HG03558 (cell line): ENCODE measurements around the gene MAN1B1.
"Not testable (repeated sequence)": the region's sequence is repeated elsewhere in the genome, so short reads cannot be mapped to it uniquely, and the experiment has no call there.

Experiments used
- ATAC-seq: cut with Tn5 transposase; IDR thresholded peaks from one replicate; pipeline ENCODE4 v1.9.1; 2021; ENCODE audit warnings: moderate number of reproducible peaks; ENCODE audit not compliant: unreplicated experiment; ENCODE audit errors: extremely low read depth

The MAN1B1 gene

DNA sequence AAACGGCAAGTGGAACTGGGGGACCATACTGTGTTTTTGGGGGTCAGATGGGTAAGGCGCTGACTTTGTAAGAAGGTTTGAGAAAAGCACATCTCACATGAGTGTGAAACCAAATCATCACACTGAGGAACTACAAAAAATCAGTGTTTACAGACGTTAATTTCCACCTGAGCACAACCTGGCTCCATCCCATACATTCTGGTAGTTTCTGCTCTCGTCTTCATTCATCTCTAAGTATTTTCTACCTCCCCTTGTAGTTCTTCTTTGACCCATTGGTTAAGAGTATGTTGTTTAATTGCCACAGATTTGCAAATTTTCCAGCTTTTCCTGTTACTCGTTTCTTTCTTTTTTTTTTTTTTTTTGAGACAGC, 36.7 kb downstream of the MAN1B1 start:
- ATAC-seq = no peak

DNA sequence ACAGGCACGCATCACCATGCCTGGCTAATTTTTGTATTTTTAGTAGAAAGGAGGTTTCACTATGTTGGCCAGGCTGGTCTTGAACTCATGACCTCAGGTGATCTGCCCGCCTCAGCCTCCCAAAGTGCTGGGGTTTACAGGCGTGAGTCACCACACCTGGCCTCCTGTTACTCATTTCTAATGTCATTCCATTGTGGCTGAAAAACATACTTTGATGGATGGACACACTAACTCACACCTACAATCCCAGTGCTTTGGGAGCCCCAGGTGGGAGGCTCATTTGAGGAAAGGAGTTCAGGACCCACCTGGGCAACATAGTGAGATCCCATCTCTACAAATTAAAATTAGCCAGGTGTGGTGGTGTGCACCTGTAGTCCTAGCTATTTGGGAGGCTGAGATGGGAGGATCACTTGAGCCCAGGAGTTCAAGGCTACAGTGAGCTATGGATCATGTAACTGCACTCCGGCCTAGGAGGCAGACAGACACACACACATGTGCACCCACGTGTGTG, 37.2 kb downstream of the MAN1B1 start:
- ATAC-seq = not testable (repeated sequence)

DNA sequence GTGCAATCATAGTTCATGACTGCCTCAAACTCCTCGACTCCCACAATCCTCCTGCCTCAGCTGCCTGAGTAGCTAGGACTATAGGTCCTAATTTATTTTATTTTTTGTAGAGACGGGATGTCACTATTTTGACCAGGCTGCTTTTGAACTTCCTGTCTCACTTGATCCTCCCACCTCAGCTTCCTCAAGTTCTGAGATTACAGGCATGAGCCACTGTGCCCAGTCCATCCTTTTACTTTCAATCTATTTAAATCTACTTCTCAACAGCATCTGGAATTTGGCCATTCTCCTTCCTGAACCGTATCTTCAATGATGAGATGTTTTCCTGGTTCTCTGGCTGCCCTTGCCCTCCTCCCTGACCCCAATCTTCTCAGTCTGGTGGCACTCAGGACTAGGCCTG, 40.0 kb downstream of the MAN1B1 start:
- ATAC-seq = no peak

DNA sequence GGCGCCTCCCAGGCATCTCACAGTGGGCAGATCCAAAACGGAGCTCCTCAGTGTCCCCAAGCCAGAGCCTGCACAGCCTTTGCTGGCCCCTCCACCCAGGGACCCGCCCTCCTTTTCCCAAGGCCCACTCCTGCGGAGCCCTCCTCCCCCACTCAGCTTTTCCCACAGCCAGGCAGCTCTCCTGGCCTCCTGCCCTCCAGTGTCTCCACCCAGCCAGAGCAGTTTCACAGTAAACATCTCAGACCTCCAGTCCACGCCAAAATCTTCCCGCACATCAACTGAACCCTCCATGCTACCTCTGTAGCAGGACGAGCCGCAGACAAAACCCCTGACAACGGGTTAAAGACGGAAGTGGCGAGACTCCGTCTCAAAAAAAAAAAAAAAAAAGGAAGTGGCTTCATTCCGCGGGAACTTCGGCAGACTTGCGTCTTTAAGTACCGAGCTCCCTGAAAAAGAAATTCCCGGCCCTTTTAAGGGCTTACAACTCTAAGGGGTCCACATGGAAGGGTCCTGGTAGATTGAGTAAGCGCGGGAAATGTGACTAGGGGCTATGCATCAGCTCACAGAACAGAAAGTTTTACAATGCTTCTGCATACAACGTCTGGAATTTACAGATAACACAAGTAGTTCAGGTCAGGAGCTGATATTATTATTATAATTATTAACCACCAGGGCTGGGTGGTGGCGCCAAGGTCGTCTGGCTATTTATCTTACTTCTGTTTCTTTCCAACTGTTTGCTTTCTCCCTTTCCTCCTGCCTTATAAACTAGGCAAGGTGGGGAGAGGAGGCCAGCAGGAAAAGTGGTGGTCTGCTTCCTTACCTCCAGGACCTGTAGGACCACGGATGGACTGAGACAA, 40.7 kb downstream of the MAN1B1 start:
- no peak for ATAC-seq

DNA sequence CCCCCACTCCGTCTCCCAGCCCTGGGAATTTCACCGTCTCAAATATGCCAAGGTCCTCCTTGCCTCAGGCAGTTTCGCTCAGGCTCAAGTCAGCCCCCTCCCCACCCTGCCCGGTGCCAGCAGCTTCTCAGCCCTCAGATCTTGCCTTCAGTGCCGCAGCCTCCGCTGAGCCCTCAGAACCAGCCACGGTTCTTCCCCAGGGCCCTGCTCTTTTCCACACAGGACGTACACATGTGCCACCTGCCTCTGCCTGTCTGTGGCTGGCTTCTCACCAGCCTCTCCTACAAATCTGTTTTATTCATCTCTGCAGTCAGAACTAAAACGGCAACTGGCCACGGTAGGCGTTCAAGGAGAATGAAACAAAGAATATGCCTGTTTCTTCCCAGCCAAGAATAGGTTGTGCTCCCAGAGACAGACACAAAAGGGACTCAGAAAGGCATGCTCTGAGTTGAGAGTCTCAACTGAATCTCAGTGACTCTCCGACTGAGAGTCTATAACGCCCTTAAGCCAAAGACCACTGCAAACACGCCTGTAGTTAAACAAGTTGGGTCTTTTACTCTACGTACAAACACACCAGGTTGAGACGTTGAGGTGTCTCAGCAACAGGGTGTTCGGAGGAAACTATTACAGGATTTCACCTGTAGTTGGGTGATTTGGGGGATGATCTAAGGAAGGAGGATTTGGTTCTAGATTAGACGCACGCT, 41.5 kb downstream of the MAN1B1 start:
- no peak for ATAC-seq

DNA sequence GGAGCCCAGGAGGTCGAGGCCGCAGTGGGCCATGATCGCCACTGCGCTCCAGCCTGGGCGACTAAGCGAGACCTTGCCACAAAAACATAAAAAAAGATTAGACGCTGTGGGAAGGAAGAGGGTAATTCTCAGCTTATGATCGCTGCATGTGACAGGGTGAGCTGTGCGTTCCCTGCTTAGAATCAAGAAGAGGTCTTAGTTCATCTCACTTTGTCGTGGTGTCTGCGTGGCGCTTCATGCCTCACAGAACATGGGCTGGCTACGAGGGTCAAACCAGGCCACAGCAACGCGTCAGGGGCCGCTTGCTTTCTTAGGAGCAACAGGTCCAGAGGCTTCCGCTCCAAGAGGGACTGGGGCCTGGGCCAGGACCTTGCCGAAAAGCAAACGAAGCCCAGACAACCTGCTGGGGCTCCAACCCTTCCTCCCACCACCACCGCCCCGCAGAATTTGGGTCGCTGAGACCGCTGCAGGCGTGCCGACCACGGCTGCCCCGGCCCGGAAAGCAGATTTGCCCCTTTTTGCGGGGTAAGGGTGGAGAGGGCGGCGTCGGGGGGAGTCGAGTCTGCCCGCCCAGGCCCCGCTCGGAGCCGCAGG, 42.2 kb downstream of the MAN1B1 start:
- no peak for ATAC-seq

DNA sequence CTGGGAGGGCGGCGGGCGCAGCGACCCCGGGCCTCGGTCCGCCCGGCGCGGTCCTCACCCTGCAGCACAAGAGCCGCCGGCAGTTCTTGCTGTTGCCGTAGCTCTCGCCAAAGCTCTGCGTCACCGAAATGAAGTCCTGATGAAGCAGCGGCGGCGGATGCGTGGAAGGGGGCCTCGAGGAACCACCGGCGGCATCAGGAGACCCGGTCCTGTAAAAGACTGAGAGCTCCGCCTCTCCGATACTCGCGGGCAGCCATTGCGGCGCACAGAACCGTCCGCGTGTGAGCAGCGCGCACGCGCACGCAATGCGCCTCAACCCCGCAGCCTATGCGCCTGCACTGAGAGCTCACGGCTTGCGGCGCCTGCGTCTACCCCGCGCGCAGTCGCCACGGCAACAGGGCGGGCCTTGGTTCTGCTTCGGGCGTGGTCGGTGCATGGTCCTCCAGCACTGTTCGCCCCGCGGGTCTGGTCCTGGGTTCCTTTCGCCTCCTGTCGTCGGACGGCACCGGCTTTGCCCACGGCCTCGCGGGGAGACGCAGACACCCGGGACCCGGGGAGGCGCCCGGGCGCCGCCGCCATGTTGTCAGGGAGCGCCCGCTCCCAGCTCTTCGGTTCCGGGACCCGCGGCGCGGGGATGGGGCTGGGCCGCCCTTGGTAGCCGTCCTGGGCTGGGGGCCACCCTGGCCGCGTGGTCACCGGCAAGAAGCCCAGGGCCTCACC, 42.8 kb downstream of the MAN1B1 start:
- peak; percentile 57 for ATAC-seq

DNA sequence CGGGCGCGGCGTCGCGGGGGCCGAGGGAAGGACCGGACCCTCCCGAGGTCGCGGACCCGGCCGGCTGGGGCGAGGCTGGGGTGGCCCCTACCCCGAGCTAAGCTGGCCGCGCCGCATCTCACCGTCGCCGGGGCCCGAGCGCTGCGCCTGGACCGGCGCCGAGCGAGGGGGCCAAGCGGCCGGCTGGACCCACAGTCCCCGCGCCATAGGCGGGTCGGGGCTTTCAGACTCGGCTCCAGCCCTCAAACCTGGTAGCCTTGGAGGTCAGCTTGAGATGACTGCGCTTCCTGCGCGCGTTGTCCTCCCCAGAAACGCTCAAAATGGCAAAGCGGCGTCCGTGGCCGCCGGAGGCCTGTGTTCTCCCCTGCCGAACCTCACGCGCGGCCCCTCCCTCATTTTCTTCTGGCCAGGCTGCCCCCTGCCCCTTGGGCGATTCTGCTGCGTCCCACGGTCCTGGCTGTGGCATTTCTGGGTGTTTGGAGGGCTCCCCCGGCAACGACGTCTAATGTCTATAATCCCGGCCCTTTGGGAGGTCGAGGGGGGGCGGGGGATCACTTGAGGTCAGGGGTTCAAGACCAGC, 43.5 kb downstream of the MAN1B1 start:
- ATAC-seq = peak; percentile 7

DNA sequence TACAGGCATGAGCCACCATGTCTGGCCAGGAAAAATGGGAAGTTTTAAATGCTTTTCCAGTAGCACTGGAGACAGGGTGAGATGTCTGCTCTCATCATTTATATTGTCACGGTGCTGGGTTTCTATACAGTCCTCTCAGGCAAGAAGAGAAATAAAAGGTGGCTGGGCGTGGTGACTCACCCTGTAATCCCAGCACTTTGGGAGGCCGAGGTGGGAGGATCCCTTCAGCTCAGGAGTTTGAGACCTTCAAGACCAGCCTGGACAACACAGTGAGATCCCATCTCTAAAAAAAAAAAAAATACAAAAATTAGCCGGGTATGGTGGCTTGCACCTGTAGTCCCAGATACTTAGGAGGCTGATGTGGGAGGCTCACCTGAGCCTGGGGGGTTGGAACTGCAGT, 47.4 kb downstream of the MAN1B1 start:
- no peak for ATAC-seq

DNA sequence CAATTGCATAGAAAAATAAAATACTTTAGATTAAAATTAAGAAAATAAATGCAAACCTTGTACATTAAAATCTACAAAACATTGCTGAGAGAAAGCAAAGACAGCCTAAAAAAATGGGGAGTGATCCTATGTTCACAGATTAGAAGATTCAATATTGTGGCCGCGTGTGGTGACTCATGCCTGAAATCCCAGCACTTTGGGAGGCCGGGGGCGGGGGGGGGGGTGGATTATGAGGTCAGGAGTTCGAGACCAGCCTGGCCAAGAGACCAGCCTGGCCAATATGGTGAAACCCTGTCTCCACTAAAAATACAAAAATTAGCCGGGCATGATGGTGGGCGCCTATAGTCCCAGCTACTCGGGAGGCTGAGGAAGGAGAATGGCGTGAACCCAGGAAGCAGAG, 48.4 kb downstream of the MAN1B1 start:
- ATAC-seq = not testable (repeated sequence)

DNA sequence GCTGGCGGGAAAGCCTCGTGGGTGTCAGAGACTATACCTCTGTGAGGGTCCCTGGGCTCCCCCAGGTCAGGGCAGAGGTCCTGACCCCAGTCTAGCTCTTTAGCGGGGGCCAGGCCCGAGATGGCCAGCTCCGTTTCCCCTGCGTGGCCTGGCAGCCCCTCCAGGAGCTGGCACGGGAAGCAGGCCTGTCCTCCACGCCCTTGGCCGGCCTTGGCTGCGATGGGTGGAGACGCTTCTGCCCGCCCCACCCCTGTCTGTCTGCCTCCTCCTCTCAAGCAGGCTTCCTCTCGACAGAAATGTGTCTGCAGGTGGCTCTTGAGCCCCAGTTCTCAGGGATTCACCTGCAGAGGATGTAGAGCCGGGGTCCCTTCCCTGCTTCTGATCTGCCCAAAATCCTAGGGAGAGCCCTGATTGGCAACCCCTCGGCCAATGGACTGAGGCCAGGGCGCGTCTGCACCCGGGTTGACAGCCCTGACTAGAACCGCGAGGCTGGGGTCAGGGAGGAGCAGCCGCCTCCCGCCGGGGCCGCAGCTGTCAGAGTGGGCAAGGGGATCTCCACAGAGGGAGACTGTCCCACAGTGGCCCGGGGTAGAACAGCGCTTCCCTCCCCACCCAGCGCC, 49.6 kb downstream of the MAN1B1 start:
- no peak for ATAC-seq

DNA sequence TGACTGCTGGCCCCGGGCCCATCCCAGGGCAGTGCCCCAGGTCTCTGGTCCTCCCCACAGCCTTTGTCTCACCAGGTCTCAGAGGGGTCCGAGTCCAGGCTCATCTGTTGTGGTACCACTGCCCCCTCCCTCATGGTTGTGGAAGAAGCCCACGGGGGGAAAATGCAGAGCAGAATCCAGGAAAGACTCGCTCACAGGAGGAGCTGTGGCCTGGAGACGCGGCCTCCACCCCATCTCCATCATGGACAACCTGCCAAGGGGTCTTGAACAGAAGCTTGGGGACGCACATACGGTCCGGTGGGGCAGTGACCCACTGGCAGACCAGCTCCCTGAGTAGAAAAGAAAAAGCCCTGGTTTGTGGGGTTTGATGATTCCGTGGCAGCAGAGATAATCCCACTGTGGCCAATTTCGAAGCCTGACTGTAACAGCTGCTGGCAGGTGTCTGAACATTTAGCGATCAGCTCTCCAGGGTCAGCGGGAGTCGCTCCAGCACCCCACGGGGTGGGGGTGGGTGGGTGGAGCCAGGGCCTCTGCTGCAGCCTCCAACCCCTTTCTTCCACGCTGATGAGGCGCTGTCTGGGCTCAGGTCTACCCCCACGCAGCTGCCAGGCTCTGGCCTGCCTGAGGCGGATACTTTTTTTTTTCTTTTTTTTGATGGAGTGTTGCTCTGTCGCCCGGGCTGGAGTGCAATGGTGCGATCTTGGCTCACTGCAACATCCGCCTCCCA, 50.3 kb downstream of the MAN1B1 start:
- ATAC-seq = no peak

DNA sequence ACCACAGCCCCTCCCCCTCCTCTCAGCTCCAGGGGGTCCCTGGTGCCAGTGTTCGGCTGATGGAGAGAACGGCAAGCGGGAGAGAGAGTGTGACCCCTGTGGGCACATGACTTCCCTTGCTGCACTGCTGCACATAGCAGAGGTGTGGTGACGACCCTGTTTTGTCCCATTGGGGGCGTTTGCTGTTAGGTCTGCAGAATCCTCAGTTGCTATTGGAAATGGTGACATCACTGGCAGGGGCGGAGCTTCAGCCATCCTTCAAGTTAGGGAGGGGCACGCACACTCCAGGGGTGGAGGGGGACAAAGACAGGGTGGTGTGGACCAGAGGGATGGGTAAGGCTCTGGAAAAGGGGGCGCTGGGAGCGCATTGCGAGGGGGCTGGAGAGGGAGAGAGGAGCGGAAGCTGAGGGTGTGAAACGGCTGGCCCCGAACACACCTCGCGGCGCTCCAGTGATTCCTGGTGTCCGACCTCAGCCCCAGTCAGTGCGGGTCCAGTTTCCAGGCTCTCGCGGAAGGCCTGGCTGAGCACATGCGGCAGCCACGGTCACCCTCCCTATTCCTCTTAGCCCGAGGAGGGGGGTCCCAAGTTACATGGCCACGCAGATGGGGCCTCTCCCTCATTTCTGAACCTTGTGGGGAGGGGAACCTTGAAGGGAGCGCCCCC, 51.4 kb downstream of the MAN1B1 start:
- no peak for ATAC-seq

DNA sequence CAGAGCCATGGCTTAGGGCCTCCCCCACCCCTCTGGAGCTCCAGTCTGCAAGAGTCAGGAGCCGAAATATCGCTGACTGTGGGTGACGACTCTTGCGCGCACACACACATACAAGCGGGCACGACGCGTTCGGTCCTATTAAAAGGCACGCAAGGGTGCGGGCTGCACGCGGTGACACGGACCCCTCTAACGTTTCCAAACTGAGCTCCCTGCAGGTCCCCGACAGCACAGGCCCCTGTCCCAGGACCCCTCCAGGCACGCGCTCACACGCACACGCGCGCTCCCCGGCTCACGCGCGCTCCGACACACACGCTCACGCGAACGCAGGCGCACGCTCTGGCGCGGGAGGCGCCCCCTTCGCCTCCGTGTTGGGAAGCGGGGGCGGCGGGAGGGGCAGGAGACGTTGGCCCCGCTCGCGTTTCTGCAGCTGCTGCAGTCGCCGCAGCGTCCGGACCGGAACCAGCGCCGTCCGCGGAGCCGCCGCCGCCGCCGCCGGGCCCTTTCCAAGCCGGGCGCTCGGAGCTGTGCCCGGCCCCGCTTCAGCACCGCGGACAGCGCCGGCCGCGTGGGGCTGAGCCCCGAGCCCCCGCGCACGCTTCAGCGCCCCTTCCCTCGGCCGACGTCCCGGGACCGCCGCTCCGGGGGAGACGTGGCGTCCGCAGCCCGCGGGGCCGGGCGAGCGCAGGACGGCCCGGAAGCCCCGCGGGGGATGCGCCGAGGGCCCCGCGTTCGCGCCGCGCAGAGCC, 52.1 kb downstream of the MAN1B1 start, which contains the start of gene GRIN1:
Gene GRIN1 (plus strand): TSS at position 433 of the 746 bp plus-strand sequence. CDS start 333 bp downstream, outside the sequence.
- no peak for ATAC-seq

DNA sequence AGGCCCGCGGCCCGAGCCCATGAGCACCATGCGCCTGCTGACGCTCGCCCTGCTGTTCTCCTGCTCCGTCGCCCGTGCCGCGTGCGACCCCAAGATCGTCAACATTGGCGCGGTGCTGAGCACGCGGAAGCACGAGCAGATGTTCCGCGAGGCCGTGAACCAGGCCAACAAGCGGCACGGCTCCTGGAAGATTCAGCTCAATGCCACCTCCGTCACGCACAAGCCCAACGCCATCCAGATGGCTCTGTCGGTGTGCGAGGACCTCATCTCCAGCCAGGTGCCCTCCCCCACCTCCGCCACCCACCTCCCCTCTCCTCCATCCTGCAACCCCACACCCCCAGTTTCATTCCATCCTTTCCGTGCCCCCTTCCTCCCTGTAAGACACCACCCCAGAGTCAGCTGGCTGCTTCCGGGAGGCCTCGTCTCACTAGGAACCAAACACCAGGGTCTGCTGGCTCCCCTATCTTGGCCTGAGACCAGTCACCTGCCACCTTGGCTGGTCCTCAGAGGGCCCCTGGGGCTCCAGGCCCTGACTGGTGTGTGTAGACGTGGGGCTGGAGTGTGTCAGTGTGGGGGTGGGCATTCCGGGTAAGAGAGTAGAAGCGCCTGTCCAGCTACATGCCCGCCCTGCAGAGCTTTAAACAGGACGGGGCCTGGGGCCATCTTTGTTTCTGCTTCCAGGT, 52.8 kb downstream of the MAN1B1 start:
- no peak for ATAC-seq

DNA sequence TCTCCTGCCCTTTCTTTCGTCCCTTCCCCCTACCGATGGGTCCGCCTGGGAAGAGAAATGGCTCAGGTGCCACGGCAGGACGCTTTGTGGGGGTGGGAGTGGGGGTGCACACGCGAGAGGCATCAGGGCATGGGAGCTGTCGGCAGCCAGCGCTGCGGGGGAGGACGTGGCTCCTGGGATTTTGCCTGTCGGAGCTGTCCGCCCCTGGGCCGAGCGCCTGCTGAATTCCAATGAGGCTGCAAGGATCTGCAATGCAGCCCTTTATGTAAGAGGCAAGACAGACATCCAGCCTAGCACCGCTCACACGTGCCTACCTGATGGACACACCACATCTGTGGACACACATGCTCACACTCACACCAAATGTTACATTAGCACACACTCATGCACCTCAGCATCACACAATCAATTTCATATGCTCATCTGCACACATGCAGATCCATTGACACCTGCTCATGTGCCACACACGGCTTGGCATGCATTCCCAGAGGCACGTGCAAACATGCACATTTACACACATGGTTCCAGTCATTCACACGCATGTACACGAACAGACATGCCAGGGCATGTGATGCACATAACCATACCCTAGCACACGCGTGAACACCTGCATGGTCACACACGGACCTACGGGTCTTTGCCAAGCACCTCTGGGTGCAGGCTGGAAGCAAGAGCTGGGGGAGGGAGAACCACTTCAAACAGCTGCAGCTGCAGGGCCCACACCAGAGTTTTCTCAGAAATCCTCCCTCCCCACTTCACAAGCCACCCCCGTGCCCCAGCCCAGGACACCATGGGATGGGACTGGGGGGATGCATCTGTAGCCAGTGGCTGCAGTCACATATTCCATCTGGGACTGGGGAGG, 53.6 kb downstream of the MAN1B1 start:
- no peak for ATAC-seq
